PC-3 (cell line): Measurements from ENCODE around the gene TXNDC12.
"Not testable (repeated sequence)": the region's sequence is repeated elsewhere in the genome, so short reads cannot be mapped to it uniquely, and the experiment has no call there.

Experiments used
- CTCF ChIP-seq: fragments of 300-600 bp; sonication (generic); conservative IDR thresholded peaks from 2 replicates; pipeline ENCODE4 v1.5.1; 2017; ENCODE audit warnings: antibody characterized with exemption, low read depth, mild to moderate bottlenecking, low read length
- EZH2phosphoT487 ChIP-seq: fragments of 300-600 bp; sonication (generic); IDR thresholded peaks from 2 replicates; pipeline ENCODE4 v1.6.1; 2018; ENCODE audit warnings: mild to moderate bottlenecking, antibody characterized with exemption, low read length, borderline replicate concordance

DNA sequence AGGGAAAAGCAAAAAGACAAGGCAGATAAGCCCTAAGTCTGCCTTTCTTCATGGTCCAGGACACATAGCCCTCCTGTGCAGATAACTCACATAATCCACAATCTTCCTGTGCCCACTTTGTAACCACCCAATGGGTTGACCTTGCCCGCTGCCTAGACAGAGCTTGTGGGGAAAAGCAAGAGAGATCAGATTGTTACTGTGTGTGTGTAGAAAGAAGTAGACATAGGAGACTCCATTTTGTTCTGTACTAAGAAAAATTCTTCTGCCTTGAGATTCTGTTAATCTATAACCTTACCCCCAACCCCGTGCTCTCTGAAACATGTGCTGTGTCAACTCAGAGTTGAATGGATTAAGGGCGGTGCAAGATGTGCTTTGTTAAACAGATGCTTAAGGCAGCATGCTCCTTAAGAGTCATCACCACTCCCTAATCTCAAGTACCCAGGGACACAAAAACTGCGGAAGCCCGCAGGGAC is 48.9 kb downstream of the TXNDC12 start:
- TF ChIP-seq CTCF, EZH2phosphoT487: not testable (repeated sequence)
